NCI-H526 treated with DMSO at 0.1 percent for 48 hours (cell line): ENCODE measurements around the gene CLSTN2.

Experiments
- DNase-seq: peaks from one replicate; lab custom pipeline; 2025; lab: John Stamatoyannopoulos, UW

CLSTN2 gene

DNA sequence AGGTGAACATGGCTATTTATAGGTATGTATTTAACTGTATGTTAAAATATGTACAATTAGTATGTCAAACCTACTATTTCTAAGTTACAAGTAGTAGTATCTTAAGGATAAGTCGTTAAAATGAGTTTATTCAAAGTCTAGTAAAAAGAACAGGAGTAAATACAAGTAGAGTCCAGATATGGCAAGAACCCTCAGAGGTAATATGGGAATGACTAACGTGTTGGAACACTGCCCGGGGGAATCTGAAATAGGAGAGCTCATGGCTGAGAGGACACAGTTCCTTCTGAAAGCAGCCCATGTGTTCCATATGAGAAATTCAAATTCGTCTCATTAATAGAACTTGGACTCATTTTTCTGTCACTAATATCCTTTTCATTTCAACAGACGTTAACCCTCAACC lies 158.8 kb downstream of the CLSTN2 start:
- peak; percentile 59 for DNase-seq

DNA sequence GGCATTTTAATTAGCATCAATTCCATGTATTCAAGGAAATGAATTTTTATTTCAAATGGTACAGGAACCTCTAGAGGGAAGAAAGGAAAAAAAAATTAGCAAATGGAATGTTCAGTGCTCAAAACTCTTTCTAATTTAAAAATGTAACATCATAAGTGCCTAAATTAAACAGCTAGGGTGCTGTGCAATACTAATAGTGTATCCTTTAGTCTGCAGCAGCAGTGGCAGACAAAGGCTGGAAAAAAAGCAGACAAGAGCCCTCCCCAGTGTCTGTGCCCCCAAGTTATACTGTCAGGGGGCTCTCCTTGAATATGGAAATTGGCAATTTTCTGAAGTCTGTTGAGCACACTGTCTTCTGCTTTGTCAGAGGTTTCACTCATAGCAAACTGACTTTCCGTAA lies 159.5 kb downstream of the CLSTN2 start:
- DNase-seq: no peak

DNA sequence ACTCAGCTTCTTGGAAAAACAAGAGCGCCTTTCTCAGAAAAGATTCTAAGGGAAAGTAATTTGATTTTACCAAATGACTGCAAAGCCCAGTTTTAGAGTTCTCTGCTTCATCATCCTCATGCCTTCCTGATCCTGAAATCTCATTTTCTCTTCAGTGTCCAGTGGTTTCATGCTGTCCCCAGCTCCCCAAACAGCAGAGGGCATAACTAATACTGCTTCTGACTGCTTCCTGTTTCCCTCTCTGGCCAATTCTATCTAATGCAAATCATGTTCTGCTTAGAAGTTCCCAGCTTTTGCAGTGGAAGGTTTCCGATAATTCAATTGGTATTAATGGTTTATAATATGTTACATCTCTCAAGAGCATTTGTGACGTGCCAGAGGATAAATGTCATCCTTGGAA lies 161.1 kb downstream of the CLSTN2 start:
- no peak for DNase-seq

DNA sequence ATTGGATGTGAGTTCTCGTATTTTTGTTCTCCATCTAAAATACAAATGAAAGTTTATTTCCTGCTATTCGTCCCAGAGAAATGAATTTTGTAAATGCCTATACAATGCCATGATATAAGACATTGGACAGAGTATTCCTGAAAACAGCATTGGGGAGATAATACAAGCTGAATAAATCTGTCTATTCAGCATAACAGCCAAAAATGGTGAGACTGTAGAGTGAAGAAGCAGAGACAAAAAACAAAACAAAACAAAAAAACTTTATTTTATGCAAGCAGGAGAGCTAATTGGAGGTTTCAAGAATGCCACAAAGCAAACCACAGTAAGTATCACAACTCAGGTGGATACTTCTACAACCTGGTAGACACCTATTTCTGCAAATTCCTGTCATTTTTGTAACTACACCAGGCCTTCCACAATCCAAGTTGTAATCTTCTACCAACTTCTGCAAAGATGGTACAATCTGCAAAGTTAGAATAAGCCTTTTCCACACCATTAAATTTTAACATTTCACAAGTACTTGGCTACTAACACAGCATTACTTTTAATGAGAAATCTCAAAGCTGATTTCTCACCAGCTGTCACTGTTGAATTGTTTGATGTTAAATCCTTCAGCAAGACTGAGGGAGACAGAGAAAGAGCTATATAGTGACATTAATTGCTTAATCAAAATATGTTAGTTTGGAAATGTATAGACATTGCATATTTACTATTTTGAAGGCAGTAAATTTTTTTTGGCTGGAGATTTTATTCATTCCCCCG lies 163.1 kb downstream of the CLSTN2 start:
- no peak for DNase-seq

DNA sequence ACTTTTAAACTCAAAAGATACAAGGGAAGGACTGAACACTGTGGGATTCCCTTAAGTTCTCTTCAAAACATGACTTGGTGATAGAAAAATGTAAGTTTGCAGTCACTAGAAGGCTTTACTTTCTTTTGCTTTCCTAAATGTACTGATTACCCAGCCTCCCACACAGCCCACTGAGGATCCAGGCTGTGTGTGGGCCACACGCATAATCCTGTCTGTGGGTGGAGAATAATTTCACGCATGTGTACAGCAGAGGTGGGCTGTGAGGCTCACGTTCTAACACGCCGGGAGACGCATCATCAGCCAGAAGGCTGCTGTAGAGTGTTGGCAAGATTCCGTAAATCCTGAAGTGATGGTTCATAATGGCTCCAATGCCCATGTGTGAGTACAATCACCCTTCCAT lies 165.5 kb downstream of the CLSTN2 start:
- DNase-seq: no peak

DNA sequence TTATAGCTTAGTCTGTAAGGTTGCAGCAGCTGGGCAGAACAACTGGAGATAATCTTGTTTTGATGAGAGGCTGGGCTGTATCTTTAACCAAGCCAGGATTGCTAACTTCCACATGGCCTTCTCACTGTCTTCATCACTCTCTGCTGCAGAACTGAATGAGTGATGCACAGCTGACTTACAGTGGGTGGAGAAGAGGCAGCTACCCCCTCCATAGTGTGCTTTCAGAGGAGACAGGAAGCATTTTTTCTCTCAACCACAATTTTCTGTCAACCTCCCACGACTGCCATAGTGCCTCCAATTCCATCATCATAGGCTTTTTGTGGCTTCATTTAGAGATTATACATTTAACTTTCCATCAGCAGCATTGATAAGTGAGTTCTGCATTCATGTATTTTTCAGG lies 168.2 kb downstream of the CLSTN2 start:
- no peak for DNase-seq

DNA sequence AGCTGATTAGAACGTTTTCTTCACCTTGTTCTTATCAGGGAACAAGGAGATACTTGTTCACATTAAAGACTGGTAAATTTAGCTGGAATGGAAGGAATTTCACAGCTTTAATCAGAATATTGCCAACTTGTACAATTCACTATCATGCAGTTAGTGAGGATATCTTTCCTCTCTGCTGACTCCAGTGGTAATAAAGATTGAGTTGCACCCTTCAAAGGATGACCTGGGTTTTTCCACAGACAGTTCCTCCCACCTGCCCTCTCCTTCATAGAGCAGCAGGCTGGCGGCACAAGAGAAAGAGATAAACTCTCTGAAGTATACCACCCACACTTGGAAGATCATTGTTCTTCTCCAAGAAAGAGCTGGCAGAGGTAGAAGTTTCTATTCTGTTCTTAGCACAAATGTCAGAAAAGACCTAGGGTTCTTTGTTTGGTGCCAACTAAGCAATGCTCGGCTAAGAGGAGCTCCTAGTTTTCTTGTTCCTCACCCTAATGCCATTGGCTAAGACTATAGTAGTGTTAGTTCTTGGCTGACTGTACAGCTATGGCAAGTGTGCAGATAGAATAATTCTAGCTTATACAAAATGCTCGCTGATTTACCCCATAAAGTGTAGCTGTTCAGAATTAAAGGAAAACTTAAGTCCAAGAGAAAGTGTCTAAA lies 169.1 kb downstream of the CLSTN2 start:
- DNase-seq: no peak

DNA sequence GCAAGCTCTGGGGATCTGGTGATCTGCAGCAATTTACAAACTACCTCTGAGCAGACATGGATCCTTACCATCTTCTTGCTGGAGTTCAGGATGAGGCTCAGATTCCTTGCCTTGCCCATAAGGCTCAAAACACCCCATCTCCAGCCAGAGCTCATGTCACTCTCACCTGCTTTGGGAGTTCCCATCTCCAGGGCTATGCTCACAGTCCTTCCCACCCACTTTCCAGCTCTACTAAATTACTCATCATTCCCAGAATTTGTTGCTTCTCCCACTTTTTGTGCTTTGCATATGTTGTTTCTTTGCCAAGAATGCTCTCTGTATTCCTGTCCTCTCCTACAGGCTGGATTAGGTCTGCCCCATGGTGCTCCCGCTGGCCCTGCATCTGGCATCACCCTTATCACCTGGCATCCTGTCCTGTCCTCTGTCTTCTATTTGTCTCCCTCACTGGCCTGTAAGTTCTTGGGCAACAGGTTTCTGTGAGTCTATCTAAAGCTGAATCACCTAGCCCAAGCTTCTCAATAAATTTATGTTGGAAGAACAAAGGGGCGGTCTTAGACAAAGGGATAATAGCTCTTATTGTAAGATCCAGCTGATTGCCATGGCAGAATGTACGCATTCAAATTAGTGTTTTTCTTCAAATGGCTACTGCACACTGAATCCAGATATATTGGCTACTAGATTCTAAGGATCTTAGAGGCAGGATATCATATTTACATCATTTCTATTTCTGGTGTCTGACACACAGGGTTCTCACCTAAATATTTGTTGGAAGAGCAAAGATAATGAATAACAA lies 179.2 kb downstream of the CLSTN2 start:
- peak; percentile 18 for DNase-seq

DNA sequence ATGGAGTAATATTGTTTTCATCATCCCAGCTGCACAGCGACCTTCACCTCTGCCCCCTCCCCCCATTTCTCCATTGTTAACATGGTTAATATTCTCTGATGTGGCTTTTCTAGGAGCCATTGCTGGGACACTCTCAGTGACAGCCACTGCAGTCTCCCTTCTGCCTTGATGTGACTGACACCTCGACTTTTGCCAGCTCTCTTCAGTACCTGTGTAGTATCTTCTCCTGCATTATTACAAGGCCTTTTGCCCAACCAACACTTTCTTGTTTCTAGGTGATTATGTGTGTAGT lies 179.8 kb downstream of the CLSTN2 start:
- no peak for DNase-seq

DNA sequence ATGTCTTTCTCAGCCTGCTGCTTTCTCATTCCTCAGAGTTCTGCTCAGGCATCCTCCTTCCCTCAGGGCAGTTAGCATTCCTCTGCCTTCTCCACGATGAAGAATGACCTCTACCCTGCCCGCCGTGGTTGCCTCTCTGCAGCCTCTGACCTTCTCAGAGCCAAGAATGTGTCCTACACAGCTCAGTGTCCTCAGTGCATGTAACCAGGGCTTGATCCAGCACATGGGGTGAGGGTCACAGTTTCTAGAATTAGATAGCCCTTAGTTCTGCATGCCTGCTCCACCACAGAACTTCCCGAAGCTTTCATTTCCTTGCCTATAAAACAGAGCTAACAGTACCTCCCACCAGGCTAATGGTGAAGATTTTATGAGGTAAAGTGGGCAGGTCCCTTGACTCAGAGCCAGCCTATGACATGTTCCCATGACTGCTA lies 182.1 kb downstream of the CLSTN2 start:
- no peak for DNase-seq

DNA sequence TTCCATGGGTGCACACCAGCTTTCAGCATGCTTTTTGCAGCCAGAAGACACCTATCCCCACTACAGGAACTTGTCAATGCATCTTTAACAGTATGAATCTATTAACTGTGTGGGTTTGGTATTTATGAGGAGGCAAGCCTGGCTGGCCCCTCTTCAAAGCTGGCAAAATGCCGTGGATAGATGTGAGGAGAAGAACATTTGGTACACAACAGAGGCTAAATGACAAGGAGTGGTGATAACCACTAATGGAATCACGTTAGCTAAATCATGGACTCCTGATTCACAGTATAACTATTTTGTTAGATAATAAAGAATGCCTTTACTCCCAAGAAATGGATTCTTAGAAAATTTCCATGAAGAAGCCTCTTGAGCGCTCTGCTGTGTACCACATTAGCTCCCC lies 187.2 kb downstream of the CLSTN2 start:
- DNase-seq: no peak

DNA sequence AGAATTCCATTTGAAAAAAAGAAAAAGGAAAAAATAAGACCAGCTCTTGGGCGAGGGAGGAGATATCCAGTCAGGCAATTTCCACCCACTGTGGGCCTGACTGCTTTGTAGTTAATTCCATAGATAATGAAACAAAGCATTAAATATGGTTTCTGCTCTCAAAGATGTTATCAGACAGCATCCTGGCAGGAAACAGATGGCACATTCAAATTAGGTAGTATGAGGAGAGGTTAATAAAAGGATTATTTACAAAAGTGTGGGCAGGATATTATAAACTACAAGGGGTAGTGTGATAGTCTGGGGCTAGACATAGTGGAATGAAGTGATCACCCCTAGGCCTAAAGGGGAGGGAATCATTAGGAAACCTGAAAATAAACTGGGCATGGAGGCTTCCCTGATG lies 193.2 kb downstream of the CLSTN2 start:
- DNase-seq: peak; percentile 96

DNA sequence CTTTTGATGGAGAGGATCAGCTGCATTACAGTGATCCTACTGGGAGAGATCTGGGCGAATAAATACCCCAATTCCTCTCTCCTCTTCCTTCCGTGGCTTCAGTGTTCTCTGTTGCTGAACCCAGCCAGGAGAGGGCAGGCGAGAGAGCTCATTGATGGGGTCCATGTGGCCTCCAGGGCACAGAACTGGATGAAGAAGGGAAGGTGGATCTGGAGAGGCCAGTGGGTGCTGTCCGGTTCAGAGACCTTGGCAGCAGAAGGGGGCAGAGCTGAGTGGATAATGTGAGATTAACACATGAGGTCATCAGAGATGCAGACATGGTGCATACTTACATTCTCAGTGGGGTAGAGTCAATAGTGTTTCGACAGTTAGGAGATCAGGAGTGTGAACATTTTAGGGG lies 193.6 kb downstream of the CLSTN2 start:
- DNase-seq: peak; percentile 91

DNA sequence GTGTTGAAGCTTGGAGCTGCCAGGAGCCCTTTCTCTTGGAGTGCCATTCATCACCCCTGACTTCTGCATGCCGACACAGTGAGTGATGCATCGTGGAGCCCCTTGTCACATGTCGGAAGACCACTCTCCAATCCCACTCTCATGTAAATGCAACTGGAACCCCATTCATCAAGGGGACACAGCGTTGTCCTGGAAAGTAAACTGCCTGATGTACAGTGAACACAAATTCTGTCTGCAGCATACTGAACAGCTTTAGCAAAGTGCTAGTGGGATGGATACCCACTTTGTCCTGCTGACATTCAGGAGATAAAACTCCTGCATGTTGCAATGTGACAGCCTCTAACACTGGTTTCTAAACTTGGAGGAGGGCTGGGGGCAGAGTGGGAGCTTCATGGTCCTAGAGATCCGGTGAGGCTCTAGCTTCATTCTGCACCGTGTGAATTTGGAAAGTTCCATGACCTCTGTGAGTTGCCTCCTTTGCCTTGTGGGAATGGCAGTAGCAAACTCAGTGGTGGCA lies 194.8 kb downstream of the CLSTN2 start:
- DNase-seq: no peak

DNA sequence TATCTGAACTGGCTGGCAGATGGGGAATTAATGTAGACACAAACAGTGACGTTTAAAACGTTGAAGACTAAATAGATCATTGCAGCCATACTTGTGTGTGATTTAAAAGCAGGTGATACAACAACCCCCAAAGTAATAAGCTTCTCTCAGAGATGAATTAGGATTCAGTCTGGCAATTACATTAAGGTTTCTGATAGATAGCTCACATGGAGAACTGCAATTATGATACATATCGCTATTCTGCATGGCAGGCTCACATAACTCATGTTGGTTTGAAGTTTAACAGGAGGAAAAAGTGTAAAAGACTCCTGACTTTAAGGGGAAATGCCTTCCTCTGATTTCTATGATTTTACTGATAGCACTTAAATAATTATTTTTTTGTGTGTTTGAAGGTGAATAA lies 196.9 kb downstream of the CLSTN2 start:
- no peak for DNase-seq

DNA sequence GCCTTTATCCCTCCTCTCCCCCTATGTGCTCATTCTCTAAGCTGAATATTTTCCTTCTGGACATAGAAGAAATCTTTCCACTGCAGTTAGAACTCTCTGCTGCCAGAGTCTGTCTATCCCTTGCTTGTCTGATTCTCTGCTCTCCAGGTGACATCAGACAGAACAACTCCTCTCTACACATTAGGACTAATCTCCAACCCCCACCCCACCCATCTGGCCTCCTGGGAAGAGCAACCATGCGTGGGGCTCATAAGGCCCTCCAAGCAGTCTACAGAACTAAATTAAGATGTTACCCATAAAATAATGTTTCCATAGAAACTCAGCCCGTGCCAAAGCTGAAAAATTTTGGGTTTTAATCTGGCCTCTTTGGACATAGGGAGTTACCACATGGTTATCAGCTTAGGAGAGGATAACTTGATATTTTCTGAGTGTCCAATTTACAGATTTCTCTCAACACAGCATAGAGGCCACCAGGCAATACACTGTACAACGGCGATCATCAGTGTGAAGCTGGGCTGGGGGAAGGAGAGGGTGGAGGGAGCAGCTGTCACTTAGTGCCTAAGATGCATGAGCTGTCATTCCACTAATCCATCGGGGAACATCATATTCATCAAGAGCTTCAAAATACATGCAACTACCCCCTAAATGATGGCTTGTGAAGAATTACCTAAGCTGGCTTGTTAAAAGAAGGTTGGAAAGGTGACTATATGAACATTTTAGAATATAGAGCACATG lies 199.4 kb downstream of the CLSTN2 start:
- no peak for DNase-seq

DNA sequence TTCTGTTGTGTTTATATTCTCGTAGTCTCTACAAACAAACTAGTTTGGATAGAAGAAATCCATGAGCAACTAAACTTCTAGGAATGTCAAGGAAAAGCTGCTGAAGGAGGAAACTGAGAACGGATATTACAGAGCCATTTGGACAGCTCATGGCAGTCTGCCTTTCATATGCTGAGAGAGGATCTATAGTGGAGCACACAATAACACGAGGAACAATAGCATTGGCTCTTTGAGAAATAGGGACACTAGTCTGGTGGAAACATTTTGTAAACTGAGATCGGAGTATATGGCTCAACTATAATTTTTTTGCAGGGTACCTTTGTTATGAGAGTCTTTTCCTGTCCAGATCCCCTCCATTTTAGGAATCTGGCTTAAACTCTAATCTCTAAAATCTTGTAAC lies 200.5 kb downstream of the CLSTN2 start:
- DNase-seq: no peak

DNA sequence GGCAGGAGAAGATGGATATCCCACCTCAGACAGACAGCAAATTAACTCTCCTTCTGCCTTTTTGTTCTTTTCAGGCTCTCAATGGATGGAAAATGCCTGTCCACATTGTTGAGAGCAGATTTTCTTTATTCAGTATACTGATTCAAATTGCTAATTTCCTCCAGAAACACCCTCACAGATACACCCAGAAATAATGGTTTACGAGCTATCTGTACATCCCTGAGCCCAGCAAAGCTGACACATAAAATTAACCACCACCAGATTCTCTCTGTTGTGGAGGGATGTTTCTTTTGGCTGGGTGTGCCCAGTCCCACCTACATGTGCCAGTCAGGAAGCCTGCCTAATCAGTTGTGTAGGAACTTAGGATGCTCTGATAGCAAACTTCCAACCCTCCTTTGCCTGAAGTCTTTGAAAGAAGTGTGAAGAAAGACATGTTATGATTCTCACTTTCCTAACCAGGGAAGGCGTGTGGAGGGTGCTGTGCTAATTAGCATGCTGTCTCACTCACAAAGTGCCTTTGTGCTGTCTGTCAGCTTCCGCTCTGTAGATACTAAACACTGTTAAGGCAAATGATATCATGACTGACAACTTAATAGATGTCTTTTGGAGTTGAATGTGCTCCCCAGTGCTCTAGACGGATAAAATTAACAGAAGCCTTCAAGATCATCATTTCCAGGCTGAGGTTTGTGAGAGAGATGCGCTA lies 208.5 kb downstream of the CLSTN2 start:
- peak; percentile 15 for DNase-seq

DNA sequence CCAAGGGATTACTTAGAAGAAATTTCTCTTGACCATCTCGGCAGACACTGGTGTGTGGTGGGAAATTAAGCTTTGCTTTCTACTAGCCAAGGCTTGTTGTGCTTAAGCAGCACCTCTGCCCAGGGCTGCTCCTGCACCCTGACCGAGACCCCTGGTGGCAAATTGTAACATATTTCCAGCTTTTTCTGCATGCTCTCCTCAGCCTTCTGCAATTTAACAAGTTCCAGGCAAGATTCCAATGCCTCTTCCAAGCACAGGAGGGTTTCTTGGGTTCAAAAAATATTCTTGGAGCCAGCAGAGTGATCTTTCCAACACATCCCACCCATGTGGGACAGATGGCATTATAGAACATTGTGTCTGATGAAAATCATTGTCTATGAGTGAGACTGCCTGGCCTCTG lies 210.5 kb downstream of the CLSTN2 start:
- DNase-seq: no peak

DNA sequence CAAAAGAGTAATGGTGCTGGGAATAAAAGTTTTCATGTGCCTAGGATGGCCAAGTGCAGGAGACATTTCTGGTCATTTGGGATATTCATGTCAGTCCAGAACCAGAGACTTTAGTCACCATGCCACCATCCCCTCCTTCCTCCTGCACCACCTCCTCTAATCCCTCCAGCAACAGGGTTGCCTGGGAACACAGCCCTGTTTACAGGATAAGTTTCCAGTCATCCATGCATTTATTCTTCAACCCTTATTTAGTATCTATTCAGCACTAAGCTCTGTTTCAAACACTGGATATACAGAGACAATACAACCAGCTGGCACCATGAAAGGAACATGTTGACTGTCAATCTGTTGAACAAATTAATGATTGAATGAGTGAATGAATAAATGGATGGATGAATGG lies 211.7 kb downstream of the CLSTN2 start:
- no peak for DNase-seq

DNA sequence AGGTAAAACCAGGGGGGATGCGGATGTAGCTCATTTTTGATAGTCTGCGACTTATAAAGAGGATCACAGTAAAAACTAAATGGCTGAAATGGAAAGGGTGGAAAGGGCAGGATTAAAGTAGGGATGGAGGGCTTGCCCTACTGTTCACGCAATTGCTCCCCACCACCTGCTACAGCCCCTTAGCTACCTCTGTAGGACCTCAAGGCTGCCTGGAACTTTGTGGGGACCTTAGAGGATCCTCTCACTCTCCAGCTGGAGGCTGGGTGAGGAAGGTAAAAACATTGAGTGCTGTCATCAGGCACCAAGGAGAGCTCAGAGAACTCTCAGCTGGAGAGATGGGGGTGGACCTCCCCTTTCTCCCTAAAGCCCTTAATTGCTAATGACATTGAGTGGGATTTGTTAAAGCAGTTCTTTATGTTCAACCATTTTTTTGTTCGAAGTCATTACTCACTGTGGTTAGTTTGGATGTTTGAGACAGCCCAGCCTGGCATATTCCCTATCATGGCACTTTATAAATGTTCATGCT lies 213.0 kb downstream of the CLSTN2 start:
- no peak for DNase-seq
